Heart left ventricle (tissue), 16 donors: ENCODE measurements around the gene AGPAT4. TPM values are rescaled to one million over a fixed set of nuclear protein-coding genes. Genes with fewer than 3 reads are reported as not detected.

Experiments used
- ATAC-seq, 4 donors: fragments of 200-7000 bp; cut with Tn5 transposase; one replicate each; pipeline ENCODE4 v1.9.1; 2020 to 2022; ENCODE audit warnings: moderate library complexity in 4 of 4, mild to moderate bottlenecking in 3 of 4, moderate number of reproducible peaks in 1 of 4
- DNase-seq, 5 donors: peaks; one replicate each; pipeline ENCODE4 v3.0.0-alpha.2; 2020
- H3K27ac ChIP-seq, 12 donors: fragments of 200-600 bp; sonication (generic) in 4 of 12; one replicate each; pipeline versions ENCODE4 v1.5.0 to v1.8.0; 2016 to 2022; ENCODE audit warnings: mild to moderate bottlenecking in 2 of 12
- H3K27me3 ChIP-seq, 9 donors: fragments of 200-600 bp; sonication (generic) in 2 of 9; one replicate each; pipeline versions ENCODE4 v1.5.1 to v1.8.0; 2016 to 2022; ENCODE audit warnings: mild to moderate bottlenecking in 3 of 9
- H3K36me3 ChIP-seq, 9 donors: fragments of 200-600 bp; sonication (generic) in 2 of 9; one replicate each; pipeline versions ENCODE4 v1.5.0 to v1.8.0; 2018 to 2022; ENCODE audit warnings: mild to moderate bottlenecking in 2 of 9
- H3K4me1 ChIP-seq, 12 donors: fragments of 200-600 bp; sonication (generic) in 4 of 12; one replicate each; pipeline versions ENCODE4 v1.5.0 to v1.8.0; 2016 to 2022; ENCODE audit warnings: mild to moderate bottlenecking in 3 of 12
- H3K4me3 ChIP-seq, 12 donors: fragments of 200-600 bp; sonication (generic) in 4 of 12; one replicate each; pipeline versions ENCODE4 v1.5.0 to v1.8.0; 2017 to 2022; ENCODE audit warnings: mild to moderate bottlenecking in 9 of 12, moderate library complexity in 4 of 12
- H3K9me3 ChIP-seq, 12 donors: fragments of 200-600 bp; sonication (generic) in 4 of 12; one replicate each; pipeline versions ENCODE4 v1.5.0 to v1.8.0; 2016 to 2022; ENCODE audit warnings: mild to moderate bottlenecking in 1 of 12
- CTCF ChIP-seq, 12 donors: fragments of 200-600 bp; sonication (generic) in 4 of 12; IDR thresholded peaks; one replicate each; pipeline versions ENCODE4 v1.5.0 to v1.8.0; 2018 to 2022; ENCODE audit warnings: antibody characterized with exemption in 12 of 12, mild to moderate bottlenecking in 5 of 12
- POLR2A ChIP-seq, 2 donors: fragments of 450-650 bp; IDR thresholded peaks; one replicate each; pipeline ENCODE4 v1.6.1; 2017; ENCODE audit warnings: antibody characterized with exemption in 2 of 2, mild to moderate bottlenecking in 2 of 2, moderate library complexity in 2 of 2
- WGBS, 4 donors: extraction: QIAGEN DNeasy Blood & Tissue Kit in 2 of 4; methylation state at CpG; one replicate each; pipeline versions ENCODE4 v1.1.5 to v1.1.7; 2013 to 2018; 5-methylcytosine and 5-hydroxymethylcytosine counted together
- intact Hi-C, 10 donors: fragments of 100-400 bp; cut with DNase I; formaldehyde crosslinking; loops; one replicate each; pipeline versions ENCODE4 v1.11.1 to v1.14.2; 2022
- polyA plus RNA-seq, 2 donors: library from polyadenylated mRNA; stranded (reverse); fragments of 200-250 nt; gene quantifications; one replicate each; pipeline ENCODE4 v1.2.3, GENCODE V29; 2013
- total RNA-seq, 9 donors: library from RNA; depleted of rRNA in 2 of 9; stranded (reverse); fragments of >200 nt in 2 of 9; fragmentation: NEBNext Ultra II Directional in 3 of 9; extraction: Animal tissue kit (Norgen Biotek cat#: 25700) in 3 of 9; gene quantifications; one replicate each; pipeline versions ENCODE4 v1.1.0 to v1.2.4, GENCODE V29; 2016 to 2023
- donor health status: ischemic (EF 13 %, LVEDD 7.1; RV severe dilation, severe dysfunction).
- donor health status: healthy with polysubstance abuse.
- donor health status: DM: no; HTN: yes; CAD: no.
- donor health status: DM: no; HTN: no; CAD: no.
- donor health status: ischemic (EF 25% LVEDD 6.9; RV normal size, moderate dysfunction).
- donor health status: ischemic (EF 25% LVEDD 5.7; RV mildly dilated, moderate dysfunction).
- donor health status: healthy.
- donor health status: DM: yes; HTN: yes; CAD: no.
- donor health status: ischemic (EF 35%, LVEDD 5.7; RV mildly dilated, moderate dysfunction).
- donor health status: nonischemic (EF 11% LVEDD 7.7; RV severe dilation, severe dysfunction).
- donor health status: DM: yes; HTN: yes; CAD: no.
- donor health status: PGD.
- donor health status: ischemic (EF 29% LVEDD 5.4; RV normal size, mild dysfunction).
- donor health status: nonischemic (EF 23%, LVEDD 6.1; RV moderate dilation, normal function).

AGPAT4 gene
- total and polyA plus RNA-seq, 11 donors = 0.83 to 5.0 (median 1.8) TPM

GRCh38 chr6:161257793-161258457 is 15.9 kb downstream of the AGPAT4 start:
- Histone ChIP-seq H3K4me3 (peak overlapping the region in 2 of 12 donors; percentile 3 to 8), H3K36me3 (peaks cover 0 to 3% (median 0%) of the 10 kb centered on the region in 9 donors), H3K9me3 (no peaks in the 10 kb centered on the region), H3K27ac (peak overlapping the region in 4 of 12 donors; percentile 4 to 39 (median 9)), H3K27me3 (no peaks in the 10 kb centered on the region), H3K4me1 (peaks cover 0 to 10% (median 4%) of the 10 kb centered on the region in 12 donors)
- 55 to 60% (median 56%) methylated on average over 8 of the region's 8 CpGs for WGBS, 4 donors
- ATAC-seq (peak in 3 of 4 donors; percentile 61 to 82 (median 67)), DNase-seq (peak in 1 of 5 donors; percentile 26)
- intact Hi-C loops = no loop called here
- TF ChIP-seq POLR2A (IDR thresholded peaks at IDR 0.05) (no peak), CTCF (IDR thresholded peaks at IDR 0.05) (no peak)

GRCh38 chr6:161256407-161256806 is 17.5 kb downstream of the AGPAT4 start:
- no peak for DNase-seq

GRCh38 chr6:161255518-161255917 is 18.3 kb downstream of the AGPAT4 start:
- DNase-seq (no peak), ATAC-seq (no peak)
- H3K4me1 ChIP-seq = peaks cover 0 to 10% (median 4%) of the 10 kb centered on the region in 12 donors
- H3K27me3 ChIP-seq = no peaks in the 10 kb centered on the region
- TF ChIP-seq CTCF (IDR thresholded peaks at IDR 0.05) (no peak), POLR2A (IDR thresholded peaks at IDR 0.05) (no peak)
- H3K36me3 ChIP-seq = no peaks in the 10 kb centered on the region
- no peaks in the 10 kb centered on the region for H3K9me3 ChIP-seq
- H3K27ac ChIP-seq = peak overlapping the region in 1 of 12 donors; percentile 48
- WGBS, 4 donors = 94 to 96% (median 94%) methylated on average over 6 of the region's 6 CpGs
- H3K4me3 ChIP-seq = no peak overlapping the region
- intact Hi-C loops = no loop called here

More at GRCh38 chr6:161256407-161256806, 17.5 kb downstream of the AGPAT4 start:
- ATAC-seq = no peak
- WGBS, 4 donors = 87 to 90% (median 88%) methylated on average over 13 of the region's 13 CpGs
- peaks cover 0 to 3% (median 0%) of the 10 kb centered on the region in 9 donors for H3K36me3 ChIP-seq
- intact Hi-C loops = no loop called here
- H3K4me1 ChIP-seq = peaks cover 0 to 10% (median 4%) of the 10 kb centered on the region in 12 donors
- H3K27me3 ChIP-seq = no peaks in the 10 kb centered on the region
- no peak overlapping the region for H3K4me3 ChIP-seq
- no peaks in the 10 kb centered on the region for H3K9me3 ChIP-seq
- H3K27ac ChIP-seq = no peak overlapping the region
- TF ChIP-seq CTCF (IDR thresholded peaks at IDR 0.05) (no peak), POLR2A (IDR thresholded peaks at IDR 0.05) (no peak)

GRCh38 chr6:161254464-161255253 is 19.2 kb downstream of the AGPAT4 start:
- WGBS, 4 donors = 55 to 58% (median 57%) methylated on average over 17 of the region's 17 CpGs
- H3K4me1 ChIP-seq = peaks cover 0 to 10% (median 4%) of the 10 kb centered on the region in 12 donors
- H3K27me3 ChIP-seq = no peaks in the 10 kb centered on the region
- peaks cover 0 to 3% (median 0%) of the 10 kb centered on the region in 12 donors for H3K9me3 ChIP-seq
- peak overlapping the region in 1 of 12 donors; percentile 48 for H3K27ac ChIP-seq
- ATAC-seq (peak in 2 of 4 donors; percentile 41 to 43), DNase-seq (no peak)
- intact Hi-C loops = no loop called here
- no peak overlapping the region for H3K4me3 ChIP-seq
- TF ChIP-seq CTCF (IDR thresholded peaks at IDR 0.05) = no peak
- no peak for TF ChIP-seq POLR2A (IDR thresholded peaks at IDR 0.05)
- no peaks in the 10 kb centered on the region for H3K36me3 ChIP-seq
